DND-41 (cell line): Measurements from ENCODE around the gene HTRA3.

Source experiments
- ATAC-seq: fragments of 200-7000 bp; cut with Tn5 transposase; 3 replicates; pipeline ENCODE4 v1.9.1; 2021; ENCODE audit warnings: low read depth; ENCODE audit not compliant: insufficient read depth
- DNase-seq: peaks from one replicate; pipeline ENCODE4 v3.0.0-alpha.2; 2020
- H2AFZ ChIP-seq: 2 replicates; pipeline ENCODE4 v1.6.0; 2012; ENCODE audit warnings: low read depth, low read length
- H3K27ac ChIP-seq: 2 replicates; pipeline ENCODE4 v1.5.1; 2012; ENCODE audit warnings: low read length, inconsistent platforms
- H3K27me3 ChIP-seq: fragments of 200-600 bp; sonication (generic); 2 replicates; pipeline ENCODE4 v1.6.0; 2012; ENCODE audit warnings: low read length, mild to moderate bottlenecking, inconsistent platforms; ENCODE audit not compliant: insufficient read depth, poor library complexity
- H3K36me3 ChIP-seq: 2 replicates; pipeline ENCODE4 v1.5.1; 2012; ENCODE audit warnings: low read length, inconsistent platforms; ENCODE audit not compliant: insufficient read depth
- H3K4me1 ChIP-seq: 2 replicates; pipeline ENCODE4 v1.5.1; 2012; ENCODE audit warnings: mild to moderate bottlenecking, low read length; ENCODE audit not compliant: insufficient read depth
- H3K4me2 ChIP-seq: 2 replicates; pipeline ENCODE4 v1.6.0; 2012; ENCODE audit warnings: mild to moderate bottlenecking, moderate library complexity, low read length, inconsistent platforms; ENCODE audit not compliant: insufficient read depth
- H3K4me3 ChIP-seq, 2 experiments: fragments of 200-600 bp in 1 of 2; shearing (Covaris generic) in 1 of 2; 2 replicates each; pipeline ENCODE4 v1.5.1; 2012 to 2016; ENCODE audit warnings: inconsistent platforms in 2 of 2, low read length in 2 of 2, mild to moderate bottlenecking in 2 of 2, low read depth in 1 of 2, moderate library complexity in 1 of 2
- H3K79me2 ChIP-seq: 2 replicates; pipeline ENCODE4 v1.6.0; 2012; ENCODE audit warnings: low read length, inconsistent platforms; ENCODE audit not compliant: insufficient read depth
- H3K9ac ChIP-seq: 2 replicates; pipeline ENCODE4 v1.6.0; 2012; ENCODE audit warnings: low read depth, mild to moderate bottlenecking, inconsistent platforms, low read length, moderate library complexity
- H3K9me3 ChIP-seq: 2 replicates; pipeline ENCODE4 v1.5.1; 2012; ENCODE audit warnings: low read length, moderate library complexity, mild to moderate bottlenecking, inconsistent platforms; ENCODE audit not compliant: insufficient read depth, severe bottlenecking
- H4K20me1 ChIP-seq: 2 replicates; pipeline ENCODE4 v1.6.0; 2012; ENCODE audit warnings: low read length; ENCODE audit not compliant: insufficient read depth
- CTCF ChIP-seq: IDR thresholded peaks from 2 replicates; pipeline ENCODE4 v1.5.1; 2012; ENCODE audit warnings: borderline replicate concordance, low read length, moderate library complexity, mild to moderate bottlenecking; ENCODE audit not compliant: poor library complexity, severe bottlenecking; ENCODE audit errors: extremely low read depth
- EZH2 ChIP-seq: IDR thresholded peaks from 3 replicates; pipeline ENCODE4 v1.6.1; 2012; ENCODE audit warnings: borderline replicate concordance, low read depth, mild to moderate bottlenecking, moderate library complexity, low read length, inconsistent platforms; ENCODE audit not compliant: severe bottlenecking

HTRA3 gene

GRCh38 chr4:8280876-8281440 is 11.4 kb downstream of the HTRA3 start:
- TF ChIP-seq EZH2 (no peak), CTCF (no peak)
- H3K9me3 ChIP-seq = no peaks in the 10 kb centered on the region
- no peaks in the 10 kb centered on the region for H3K36me3 ChIP-seq
- H3K4me3 ChIP-seq = no peak overlapping the region
- no peaks in the 10 kb centered on the region for H3K27me3 ChIP-seq
- H3K27ac ChIP-seq = no peak overlapping the region
- no peak for ATAC-seq
- no peaks in the 10 kb centered on the region for H3K79me2 ChIP-seq
- no peak overlapping the region for H2AFZ ChIP-seq
- no peaks in the 10 kb centered on the region; the same call in 1 of the 2 replicates for H4K20me1 ChIP-seq
- no peak overlapping the region for H3K4me2 ChIP-seq
- no peak overlapping the region for H3K9ac ChIP-seq
- no peak for DNase-seq
- no peaks in the 10 kb centered on the region for H3K4me1 ChIP-seq

- H3K36me3 ChIP-seq = no peaks in the 10 kb centered on the region
- no peaks in the 10 kb centered on the region for H3K79me2 ChIP-seq
- H3K9me3 ChIP-seq = no peaks in the 10 kb centered on the region
- H2AFZ ChIP-seq = no peak overlapping the region
- no peak for DNase-seq
- no peak for TF ChIP-seq EZH2
- no peak for TF ChIP-seq CTCF
- no peak overlapping the region for H3K9ac ChIP-seq
- no peaks in the 10 kb centered on the region; the same call in 1 of the 2 replicates for H4K20me1 ChIP-seq
- H3K4me2 ChIP-seq = no peak overlapping the region
- ATAC-seq = no peak
- H3K27ac ChIP-seq = no peak overlapping the region
- no peak overlapping the region for H3K4me3 ChIP-seq
- no peaks in the 10 kb centered on the region for H3K4me1 ChIP-seq
- H3K27me3 ChIP-seq = no peaks in the 10 kb centered on the region
Observed at GRCh38 chr4:8281519-8282133, 12.1 kb downstream of the HTRA3 start.

GRCh38 chr4:8282134-8282641 is 12.6 kb downstream of the HTRA3 start:
- no peak for TF ChIP-seq EZH2
- TF ChIP-seq CTCF = no peak
- Histone ChIP-seq H3K4me3 (no peak overlapping the region), H3K4me2 (no peak overlapping the region), H3K27me3 (no peaks in the 10 kb centered on the region), H3K9ac (no peak overlapping the region), H3K36me3 (no peaks in the 10 kb centered on the region), H2AFZ (no peak overlapping the region), H3K79me2 (no peaks in the 10 kb centered on the region), H4K20me1 (no peaks in the 10 kb centered on the region; the same call in 1 of the 2 replicates), H3K27ac (no peak overlapping the region), H3K4me1 (no peaks in the 10 kb centered on the region), H3K9me3 (no peaks in the 10 kb centered on the region)
- ATAC-seq (no peak), DNase-seq (no peak)
